ENCODE measurements around the gene ZFP69B.
"Not testable (repeated sequence)": the region's sequence is repeated elsewhere in the genome, so short reads cannot be mapped to it uniquely, and the experiment has no call there.

ZFP69B gene

DNA sequence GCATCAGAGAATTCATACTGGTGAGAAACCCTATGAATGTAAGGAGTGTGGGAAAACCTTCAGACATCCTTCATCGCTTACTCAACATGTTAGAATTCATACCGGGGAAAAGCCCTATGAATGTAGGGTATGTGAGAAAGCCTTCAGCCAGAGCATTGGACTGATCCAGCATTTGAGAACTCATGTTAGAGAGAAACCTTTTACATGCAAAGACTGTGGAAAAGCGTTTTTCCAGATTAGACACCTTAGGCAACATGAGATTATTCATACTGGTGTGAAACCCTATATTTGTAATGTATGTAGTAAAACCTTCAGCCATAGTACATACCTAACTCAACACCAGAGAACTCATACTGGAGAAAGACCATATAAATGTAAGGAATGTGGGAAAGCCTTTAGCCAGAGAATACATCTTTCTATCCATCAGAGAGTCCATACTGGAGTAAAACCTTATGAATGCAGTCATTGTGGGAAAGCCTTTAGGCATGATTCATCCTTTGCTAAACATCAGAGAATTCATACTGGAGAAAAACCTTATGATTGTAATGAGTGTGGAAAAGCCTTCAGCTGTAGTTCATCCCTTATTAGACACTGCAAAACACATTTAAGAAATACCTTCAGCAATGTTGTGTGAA is 12.8 kb downstream of the ZFP69B start:
- H3K27ac Mint-ChIP-seq, result no peak overlapping the region
- peaks cover 7% of the 10 kb centered on the region for H3K4me1 Mint-ChIP-seq
- H3K36me3 Mint-ChIP-seq, result peaks cover 65% of the 10 kb centered on the region
- CTCF ChIA-PET, result no interaction called here
- no peak for DNase-seq
- no peaks in the 10 kb centered on the region for H3K27me3 Mint-ChIP-seq
- peaks cover 77% of the 10 kb centered on the region for H3K9me3 Mint-ChIP-seq
- H3K4me3 Mint-ChIP-seq, result no peak overlapping the region

- peaks cover 33% of the 10 kb centered on the region for H3K36me3 Mint-ChIP-seq
- H3K9me3 Mint-ChIP-seq, result peaks cover 77% of the 10 kb centered on the region
- no peak overlapping the region for H3K4me3 Mint-ChIP-seq
- H3K27me3 Mint-ChIP-seq, result no peaks in the 10 kb centered on the region
- CTCF ChIA-PET, result no interaction called here
- no peak overlapping the region for H3K27ac Mint-ChIP-seq
- no peak for DNase-seq
- no peaks in the 10 kb centered on the region for H3K4me1 Mint-ChIP-seq
Observed at GRCh38 chr1:40469327-40469726, 19.1 kb downstream of the ZFP69B start.

GRCh38 chr1:40475268-40475667 is 25.0 kb downstream of the ZFP69B start:
- DNase-seq, result no peak
- no peak overlapping the region for H3K4me3 Mint-ChIP-seq
- peaks cover 20% of the 10 kb centered on the region for H3K4me1 Mint-ChIP-seq
- H3K27ac Mint-ChIP-seq, result no peak overlapping the region
- peaks cover 20% of the 10 kb centered on the region for H3K36me3 Mint-ChIP-seq
- CTCF ChIA-PET, result no interaction called here
- H3K9me3 Mint-ChIP-seq, result peaks cover 45% of the 10 kb centered on the region
- H3K27me3 Mint-ChIP-seq, result no peaks in the 10 kb centered on the region

- peaks cover 37% of the 10 kb centered on the region for H3K9me3 Mint-ChIP-seq
- DNase-seq, result peak; percentile 79
- peak within 1 kb of the TSS; percentile 81 for H3K27ac Mint-ChIP-seq
- CTCF ChIA-PET, result interaction anchor here (1.8 kb wide), 1 partner anchor 55 kb away, joined by 8 read pairs; the partner anchor contains the start of gene ZNF684
- no peaks in the 10 kb centered on the region for H3K27me3 Mint-ChIP-seq
- H3K4me3 Mint-ChIP-seq, result peak within 1 kb of the TSS; percentile 82
- H3K36me3 Mint-ChIP-seq, result peaks cover 32% of the 10 kb centered on the region
- peaks cover 20% of the 10 kb centered on the region for H3K4me1 Mint-ChIP-seq
Observed at GRCh38 chr1:40476924-40477677, 26.8 kb downstream of the ZFP69B start, which contains the start of gene ZFP69. Gene ZFP69 (plus strand): TSS chr1:40477290. CDS start chr1:40479362, 2,072 bp downstream.

DNA sequence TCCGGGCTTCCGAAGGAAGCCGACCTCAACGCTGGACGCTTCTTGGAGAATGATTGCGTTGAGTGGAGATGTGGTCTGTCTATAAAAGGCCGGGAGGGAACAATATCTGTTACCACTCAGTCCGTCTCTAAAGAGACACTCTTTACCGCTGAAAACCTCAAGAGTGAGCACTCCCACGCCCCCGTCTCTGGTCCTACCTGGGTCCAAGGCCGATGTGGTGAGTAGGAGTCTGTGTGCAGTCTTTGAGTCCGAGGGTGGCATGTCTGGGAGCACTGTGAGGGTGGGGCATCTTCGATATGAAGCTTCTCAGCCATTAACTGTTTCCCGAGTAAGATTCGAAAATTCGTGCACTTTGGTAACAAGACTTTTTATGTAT is 27.4 kb downstream of the ZFP69B start:
- H3K4me3 Mint-ChIP-seq, result peak overlapping the region; percentile 75
- peaks cover 41% of the 10 kb centered on the region for H3K9me3 Mint-ChIP-seq
- CTCF ChIA-PET, result interaction anchor here (1.8 kb wide), 1 partner anchor 54 kb away, joined by 8 read pairs; the partner anchor contains the start of gene ZNF684
- peak; percentile 25 for DNase-seq
- peaks cover 20% of the 10 kb centered on the region for H3K4me1 Mint-ChIP-seq
- H3K36me3 Mint-ChIP-seq, result peaks cover 38% of the 10 kb centered on the region
- H3K27me3 Mint-ChIP-seq, result no peaks in the 10 kb centered on the region
- H3K27ac Mint-ChIP-seq, result peak overlapping the region; percentile 81

DNA sequence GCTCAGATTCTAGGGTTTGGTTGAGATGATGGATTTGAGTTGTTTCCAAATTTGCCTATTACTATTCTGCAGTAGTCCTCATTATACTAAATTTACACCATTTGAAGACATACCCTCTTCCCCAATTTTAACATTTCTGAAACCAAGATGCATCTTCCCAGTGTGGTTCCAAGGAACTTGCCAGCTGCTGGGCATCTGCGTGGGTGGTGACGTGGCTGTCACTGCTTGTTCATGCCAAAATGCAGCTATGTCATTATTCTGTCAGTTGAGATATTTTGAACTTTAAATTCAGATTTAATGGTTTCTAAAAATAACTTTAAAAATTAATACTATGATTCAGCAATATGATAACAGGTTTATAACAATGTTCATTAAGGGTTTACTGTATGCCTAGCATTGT is 28.0 kb downstream of the ZFP69B start:
- no peak overlapping the region for H3K27ac Mint-ChIP-seq
- H3K27me3 Mint-ChIP-seq, result no peaks in the 10 kb centered on the region
- no peak for DNase-seq
- peaks cover 20% of the 10 kb centered on the region for H3K4me1 Mint-ChIP-seq
- H3K9me3 Mint-ChIP-seq, result peaks cover 40% of the 10 kb centered on the region
- peak overlapping the region; percentile 75 for H3K4me3 Mint-ChIP-seq
- H3K36me3 Mint-ChIP-seq, result peaks cover 42% of the 10 kb centered on the region
- CTCF ChIA-PET, result interaction anchor here (1.8 kb wide), 1 partner anchor 54 kb away, joined by 8 read pairs; the partner anchor contains the start of gene ZNF684

DNA sequence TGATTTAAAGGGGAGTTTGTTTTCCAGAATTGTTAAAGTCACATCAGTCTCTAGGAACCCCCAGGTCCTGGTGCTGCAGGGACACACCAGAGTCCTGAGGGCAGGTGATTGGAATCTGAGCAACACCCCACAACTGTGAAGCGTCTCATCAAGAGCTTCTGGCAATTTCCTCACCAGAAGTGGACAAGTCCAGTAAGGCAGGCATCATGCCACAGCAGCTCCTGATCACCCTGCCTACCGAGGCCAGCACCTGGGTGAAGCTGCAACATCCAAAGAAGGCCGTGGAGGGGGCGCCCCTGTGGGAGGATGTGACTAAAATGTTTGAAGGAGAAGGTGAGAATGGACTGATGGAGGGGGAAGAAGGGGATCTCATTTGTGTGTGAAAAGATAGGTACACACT is 28.9 kb downstream of the ZFP69B start:
- DNase-seq, result no peak
- no peak overlapping the region for H3K4me3 Mint-ChIP-seq
- H3K27ac Mint-ChIP-seq, result no peak overlapping the region
- no peaks in the 10 kb centered on the region for H3K27me3 Mint-ChIP-seq
- CTCF ChIA-PET, result interaction anchor here (1.8 kb wide), 1 partner anchor 53 kb away, joined by 8 read pairs; the partner anchor contains the start of gene ZNF684
- peaks cover 49% of the 10 kb centered on the region for H3K36me3 Mint-ChIP-seq
- H3K4me1 Mint-ChIP-seq, result peaks cover 20% of the 10 kb centered on the region
- peaks cover 35% of the 10 kb centered on the region for H3K9me3 Mint-ChIP-seq

- Mint-ChIP-seq H3K27ac (no peak overlapping the region), H3K9me3 (peaks cover 64% of the 10 kb centered on the region), H3K4me1 (no peaks in the 10 kb centered on the region), H3K4me3 (no peak overlapping the region), H3K27me3 (no peaks in the 10 kb centered on the region), H3K36me3 (peaks cover 65% of the 10 kb centered on the region)
- no peak for DNase-seq
- CTCF ChIA-PET, result no interaction called here
Observed at GRCh38 chr1:40495315-40495903, 45.1 kb downstream of the ZFP69B start.

- not testable (repeated sequence) for H3K4me3 Mint-ChIP-seq, DNase-seq, H3K4me1 Mint-ChIP-seq, H3K27ac Mint-ChIP-seq, H3K27me3 Mint-ChIP-seq
- Mint-ChIP-seq H3K9me3 (peaks cover 61% of the 10 kb centered on the region), H3K36me3 (peaks cover 43% of the 10 kb centered on the region)
- CTCF ChIA-PET, result interaction anchor here (2.2 kb wide), 1 partner anchor 30 kb away, joined by 6 read pairs; no protein-coding TSS in a partner anchor
Observed at GRCh38 chr1:40502651-40503050, 52.4 kb downstream of the ZFP69B start.

DNA sequence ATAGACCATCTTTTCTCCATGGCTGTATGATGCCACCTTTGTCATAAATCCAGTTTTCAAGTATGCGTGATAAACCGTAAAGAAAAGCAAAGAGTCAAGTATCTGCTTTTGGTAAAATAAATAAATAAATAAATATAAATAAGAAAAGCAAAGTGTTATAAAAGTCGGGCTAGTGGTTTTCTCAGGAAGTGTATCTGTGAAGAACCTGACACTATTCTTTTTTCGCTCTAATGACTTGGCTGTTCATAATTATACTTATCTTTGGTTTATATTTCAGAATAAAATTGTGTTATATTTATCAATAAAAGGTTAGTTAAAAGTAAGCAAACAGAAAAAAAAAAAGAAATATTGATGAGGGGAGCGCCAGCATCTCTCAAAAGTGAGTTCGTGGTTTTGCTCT is 57.7 kb downstream of the ZFP69B start:
- H3K4me1 Mint-ChIP-seq, result peaks cover 21% of the 10 kb centered on the region
- no peak for DNase-seq
- H3K4me3 Mint-ChIP-seq, result peak overlapping the region; percentile 78
- H3K36me3 Mint-ChIP-seq, result peaks cover 51% of the 10 kb centered on the region
- no peaks in the 10 kb centered on the region for H3K27me3 Mint-ChIP-seq
- H3K9me3 Mint-ChIP-seq, result peaks cover 51% of the 10 kb centered on the region
- CTCF ChIA-PET, result interaction anchor here (1.6 to 1.8 kb wide), 2 partner anchors 9 to 24 kb away, joined by 4 to 9 read pairs; partner anchors contain the start of gene ZNF684
- H3K27ac Mint-ChIP-seq, result peak overlapping the region; percentile 87

GRCh38 chr1:40508375-40509341 is 58.4 kb downstream of the ZFP69B start, which contains the start of gene EXO5:
Gene EXO5 (plus strand): TSS chr1:40508767. CDS start chr1:40514545, 5,778 bp downstream.
- Mint-ChIP-seq H3K27me3 (no peaks in the 10 kb centered on the region), H3K36me3 (peaks cover 49% of the 10 kb centered on the region)
- CTCF ChIA-PET, result interaction anchor here (1.8 kb wide), 1 partner anchor 23 kb away, joined by 9 read pairs; the partner anchor contains the start of gene ZNF684

More at GRCh38 chr1:40508375-40509341, 58.4 kb downstream of the ZFP69B start, which contains the start of gene EXO5:
- H3K9me3 Mint-ChIP-seq, result peaks cover 47% of the 10 kb centered on the region
- DNase-seq, result peak; percentile 90
- H3K27ac Mint-ChIP-seq, result peak within 1 kb of the TSS; percentile 87
- H3K4me1 Mint-ChIP-seq, result peaks cover 21% of the 10 kb centered on the region
- peak within 1 kb of the TSS; percentile 78 for H3K4me3 Mint-ChIP-seq

Data from activated naive CD4-positive, alpha-beta T cell treated with anti-CD3 and anti-CD28 coated beads, Interleukin-2, amount 10 ng/mL, durations not matched to agents 7 days and 5 days (primary cell).